Head of caudate nucleus (tissue), 42 donors: ENCODE results near the gene NOP58.
"Not testable (repeated sequence)": the region's sequence is repeated elsewhere in the genome, so short reads cannot be mapped to it uniquely, and the experiment has no call there.

Experiments
- DNase-seq, 42 donors: peaks; one replicate each; pipeline versions ENCODE4 v3.0.0 to v3.0.0-alpha.2; 2020 to 2021; ENCODE audit warnings: mixed read lengths in 7 of 42
- intact Hi-C: fragments of 100-400 bp; cut with DNase I; formaldehyde crosslinking; loops from one replicate; pipeline ENCODE4 v1.15.0; 2022

NOP58 gene

GRCh38 chr2:202290316-202290715 is 24.8 kb downstream of the NOP58 start:
- DNase-seq = no peak
- intact Hi-C loops = no loop called here

GRCh38 chr2:202290970-202291369 is 25.4 kb downstream of the NOP58 start:
- no peak for DNase-seq
- intact Hi-C loops = no loop called here

GRCh38 chr2:202299712-202300111 is 34.1 kb downstream of the NOP58 start:
- intact Hi-C loops = no loop called here
- no peak for DNase-seq

- DNase-seq = no peak
- intact Hi-C loops = no loop called here
These were observed 40.5 kb downstream of the NOP58 start for GRCh38 chr2:202306034-202306433.

GRCh38 chr2:202307690-202308089 is 42.1 kb downstream of the NOP58 start:
- DNase-seq = no peak
- intact Hi-C loops = no loop called here

GRCh38 chr2:202311823-202312388 is 46.3 kb downstream of the NOP58 start:
- DNase-seq = no peak
- intact Hi-C loops = no loop called here

- intact Hi-C loops = no loop called here
- no peak for DNase-seq
These were observed 48.6 kb downstream of the NOP58 start for GRCh38 chr2:202314116-202314515.

GRCh38 chr2:202317080-202317857 is 51.7 kb downstream of the NOP58 start:
- DNase-seq = peak in 14 of 42 donors; percentile 3 to 59 (median 18)
- intact Hi-C loops = no loop called here

- intact Hi-C loops, DNase-seq: not testable (repeated sequence)
These were observed 54.8 kb downstream of the NOP58 start for GRCh38 chr2:202320362-202320761.

- intact Hi-C loops = no loop called here
- no peak for DNase-seq
These were observed 56.9 kb downstream of the NOP58 start for GRCh38 chr2:202322435-202322834.

GRCh38 chr2:202327858-202328257 is 62.3 kb downstream of the NOP58 start:
- intact Hi-C loops = no loop called here
- no peak for DNase-seq

- DNase-seq = no peak
- intact Hi-C loops = no loop called here
These were observed 70.4 kb downstream of the NOP58 start for GRCh38 chr2:202335791-202336467.

GRCh38 chr2:202337151-202337550 is 71.6 kb downstream of the NOP58 start:
- intact Hi-C loops = no loop called here
- no peak for DNase-seq

GRCh38 chr2:202337706-202338346 is 72.3 kb downstream of the NOP58 start:
- no peak for DNase-seq
- intact Hi-C loops = no loop called here

GRCh38 chr2:202339071-202339870 is 73.7 kb downstream of the NOP58 start:
- intact Hi-C loops = no loop called here
- DNase-seq = no peak

- intact Hi-C loops = no loop called here
- peak in 7 of 42 donors; percentile 1 to 45 (median 11) for DNase-seq
These were observed 78.6 kb downstream of the NOP58 start for GRCh38 chr2:202344178-202344577.

- intact Hi-C loops = no loop called here
These were observed 80.6 kb downstream of the NOP58 start for GRCh38 chr2:202346180-202346579.

More at GRCh38 chr2:202346180-202346579, 80.6 kb downstream of the NOP58 start:
- DNase-seq = no peak
